HEK293 (cell line): ENCODE data around the gene ATP10D.

Experiments
- CTCF ChIA-PET: fragments of 350-600 bp; formaldehyde crosslinking; extraction: SDS; loops from one replicate; lab custom pipeline; 2021; ENCODE audit warnings: antibody characterized with exemption; lab: Yijun Ruan, JAX
- POLR2A ChIA-PET: fragments of 300-600 bp; formaldehyde crosslinking; extraction: SDS; loops from one replicate; lab custom pipeline; 2020; ENCODE audit warnings: antibody characterized with exemption, inconsistent platforms; lab: Yijun Ruan, JAX
- H3K27ac ChIP-seq: fragments of 200-500 bp; sonication (Bioruptor generic); 2 replicates; pipeline ENCODE4 v1.5.1; 2014; ENCODE audit warnings: low read depth, low read length, control low read depth, inconsistent platforms; ENCODE audit errors: extremely low read depth
- H3K36me3 ChIP-seq, 2 experiments: fragments of 200-500 bp in 1 of 2; sonication (Bioruptor generic) in 1 of 2; 1 replicate in 1 of 2; 2 replicates in 1 of 2; pipeline ENCODE4 v1.5.1; 2014 to 2017; ENCODE audit warnings: inconsistent platforms in 2 of 2, low read length in 2 of 2; ENCODE audit not compliant: control insufficient read depth in 2 of 2, insufficient read depth in 1 of 2
- H3K4me1 ChIP-seq: fragments of 200-500 bp; sonication (Bioruptor generic); 2 replicates; pipeline ENCODE4 v1.5.1; 2014; ENCODE audit warnings: mild to moderate bottlenecking, low read length, inconsistent platforms; ENCODE audit not compliant: control insufficient read depth, insufficient read depth
- H3K4me3 ChIP-seq: 2 replicates; pipeline ENCODE4 v1.5.1; 2011; ENCODE audit warnings: low read depth, mild to moderate bottlenecking, control low read depth, low read length, moderate library complexity
- H3K9me3 ChIP-seq: fragments of 200-500 bp; sonication (Bioruptor generic); 2 replicates; pipeline ENCODE4 v1.5.1; 2014; ENCODE audit warnings: low read depth, low read length, inconsistent platforms; ENCODE audit not compliant: control insufficient read depth, insufficient read depth
- KLF8 ChIP-seq: fragments of 450-650 bp; formaldehyde crosslinking; IDR thresholded peaks from 2 replicates; pipeline ENCODE4 v1.5.1; 2016; ENCODE audit warnings: missing biosample characterization, missing genetic modification characterization
- OSR2 ChIP-seq: fragments of 450-650 bp; formaldehyde crosslinking; IDR thresholded peaks from 2 replicates; pipeline ENCODE4 v1.5.1; 2016; ENCODE audit warnings: missing biosample characterization, missing genetic modification characterization
- OVOL3 ChIP-seq: fragments of 450-650 bp; formaldehyde crosslinking; IDR thresholded peaks from 2 replicates; pipeline ENCODE4 v1.5.1; 2016; ENCODE audit warnings: missing biosample characterization, missing genetic modification characterization
- REPIN1 ChIP-seq: fragments of 450-650 bp; formaldehyde crosslinking; IDR thresholded peaks from 2 replicates; pipeline ENCODE4 v1.5.1; 2017; ENCODE audit warnings: missing biosample characterization, missing genetic modification characterization, low read depth
- SETDB1 ChIP-seq: IDR thresholded peaks from one replicate; pipeline ENCODE4 v1.6.1; 2017; ENCODE audit warnings: mild to moderate bottlenecking, low read length, moderate library complexity, mixed read lengths; ENCODE audit not compliant: insufficient read length
- ZBTB20 ChIP-seq: fragments of 450-650 bp; formaldehyde crosslinking; IDR thresholded peaks from 2 replicates; pipeline ENCODE4 v1.5.1; 2016; ENCODE audit warnings: missing biosample characterization, missing genetic modification characterization
- ZFP41 ChIP-seq: fragments of 450-650 bp; formaldehyde crosslinking; IDR thresholded peaks from 2 replicates; pipeline ENCODE4 v1.5.1; 2016; ENCODE audit warnings: missing biosample characterization, missing genetic modification characterization, borderline replicate concordance
- ZNF335 ChIP-seq: fragments of 450-650 bp; formaldehyde crosslinking; conservative IDR thresholded peaks from 2 replicates; pipeline ENCODE4 v1.5.1; 2016; ENCODE audit warnings: missing biosample characterization, missing genetic modification characterization
- ZNF354C ChIP-seq: fragments of 450-650 bp; formaldehyde crosslinking; IDR thresholded peaks from 2 replicates; pipeline ENCODE4 v1.5.1; 2016; ENCODE audit warnings: missing biosample characterization, missing genetic modification characterization, low read depth, borderline replicate concordance
- ZNF366 ChIP-seq: fragments of 450-650 bp; formaldehyde crosslinking; conservative IDR thresholded peaks from 2 replicates; pipeline ENCODE4 v1.5.1; 2016; ENCODE audit warnings: missing biosample characterization, missing genetic modification characterization
- ZNF391 ChIP-seq: fragments of 450-650 bp; formaldehyde crosslinking; IDR thresholded peaks from 2 replicates; pipeline ENCODE4 v1.5.1; 2016; ENCODE audit warnings: low read depth, missing biosample characterization, missing genetic modification characterization, borderline replicate concordance
- ZNF423 ChIP-seq: fragments of 450-650 bp; formaldehyde crosslinking; IDR thresholded peaks from 2 replicates; pipeline ENCODE4 v1.5.1; 2016; ENCODE audit warnings: missing biosample characterization, missing genetic modification characterization
- ZNF548 ChIP-seq: fragments of 450-650 bp; formaldehyde crosslinking; IDR thresholded peaks from 2 replicates; pipeline ENCODE4 v1.5.1; 2016; ENCODE audit warnings: missing biosample characterization, missing genetic modification characterization
- ZNF596 ChIP-seq: fragments of 450-650 bp; IDR thresholded peaks from 2 replicates; pipeline ENCODE4 v1.5.0; 2018; ENCODE audit warnings: missing biosample characterization, mild to moderate bottlenecking, missing genetic modification characterization, moderate library complexity
- ZSCAN30 ChIP-seq: fragments of 450-650 bp; IDR thresholded peaks from 2 replicates; pipeline ENCODE4 v1.5.1; 2018; ENCODE audit warnings: missing biosample characterization, mild to moderate bottlenecking, missing genetic modification characterization, moderate library complexity
- TF ChIP-seq, protein P1 (sequence below): fragments of 450-650 bp; formaldehyde crosslinking; IDR thresholded peaks from 2 replicates; pipeline ENCODE4 v1.5.1; 2016; ENCODE audit warnings: missing biosample characterization, missing genetic modification characterization
- TF ChIP-seq, protein P2 (sequence below): fragments of 450-650 bp; IDR thresholded peaks from 2 replicates; pipeline ENCODE4 v1.5.1; 2018; ENCODE audit warnings: missing biosample characterization, missing genetic modification characterization
- TF ChIP-seq, protein P3 (sequence below): fragments of 450-650 bp; IDR thresholded peaks from 2 replicates; pipeline ENCODE4 v1.5.1; 2018; ENCODE audit warnings: missing biosample characterization, mild to moderate bottlenecking, missing genetic modification characterization
- TF ChIP-seq, protein P4 (sequence below): fragments of 450-650 bp; formaldehyde crosslinking; IDR thresholded peaks from 2 replicates; pipeline ENCODE4 v1.5.1; 2017; ENCODE audit warnings: missing biosample characterization, missing genetic modification characterization
- TF ChIP-seq, protein P5 (sequence below): fragments of 450-650 bp; formaldehyde crosslinking; optimal IDR thresholded peaks from 2 replicates; pipeline ENCODE3; 2016; ENCODE audit warnings: missing biosample characterization, mild to moderate bottlenecking, missing genetic modification characterization
- TF ChIP-seq, protein P6 (sequence below): fragments of 450-650 bp; formaldehyde crosslinking; IDR thresholded peaks from 2 replicates; pipeline ENCODE4 v1.5.1; 2016; ENCODE audit warnings: missing biosample characterization, missing genetic modification characterization

Gene ATP10D

DNA sequence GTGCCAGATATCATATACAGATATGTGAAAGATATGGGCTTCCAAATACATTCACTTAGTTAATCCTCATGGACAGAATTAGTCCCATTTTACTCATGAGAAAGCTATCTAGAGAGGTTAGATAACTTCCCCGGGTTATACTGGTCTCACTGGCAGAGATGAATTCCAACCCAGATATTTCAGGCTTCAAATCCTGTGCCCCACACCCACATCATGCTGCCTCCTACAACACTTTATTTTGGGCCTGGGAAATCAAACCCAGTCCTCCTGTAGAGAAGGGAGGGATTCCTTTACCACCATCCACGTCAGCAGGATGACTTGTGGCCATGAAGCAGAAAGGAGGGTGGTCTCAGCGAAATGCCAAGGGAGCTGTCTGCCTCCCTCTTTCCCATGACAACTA lies 113.8 kb downstream of the ATP10D start (continued):
- TF ChIP-seq OSR2 (tag by site-specific recombination): no peak

DNA sequence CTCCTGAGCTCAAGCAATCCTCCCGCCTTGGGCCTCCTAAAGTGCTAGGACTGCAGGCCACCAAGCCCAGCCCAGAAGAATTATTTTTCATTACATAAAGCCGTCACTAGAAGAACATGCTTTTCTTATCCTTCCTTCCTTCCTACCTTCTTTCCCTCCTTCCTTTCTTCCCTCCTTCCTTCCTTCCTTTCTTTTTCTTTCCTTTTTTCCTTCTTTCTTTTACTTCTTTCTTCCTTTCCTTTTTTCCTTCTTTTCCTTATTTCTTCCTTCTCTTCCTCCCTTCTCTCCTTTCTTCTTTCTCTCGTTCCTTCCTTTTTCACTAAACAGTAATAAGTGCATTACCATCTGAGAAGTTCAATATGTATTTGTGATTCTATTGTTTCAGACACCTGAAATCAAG lies 121.4 kb downstream of the ATP10D start:
- no peaks in the 10 kb centered on the region for H3K9me3 ChIP-seq
- POLR2A ChIA-PET: no interaction called here
- H3K4me3 ChIP-seq: no peak overlapping the region
- no peaks in the 10 kb centered on the region for H3K36me3 ChIP-seq
- CTCF ChIA-PET: no interaction called here
- H3K27ac ChIP-seq: no peak overlapping the region
- H3K4me1 ChIP-seq: no peaks in the 10 kb centered on the region
- peak; percentile 68; the same call in 1 of the 2 replicates for TF ChIP-seq ZNF366
- TF ChIP-seq, protein P1, sequence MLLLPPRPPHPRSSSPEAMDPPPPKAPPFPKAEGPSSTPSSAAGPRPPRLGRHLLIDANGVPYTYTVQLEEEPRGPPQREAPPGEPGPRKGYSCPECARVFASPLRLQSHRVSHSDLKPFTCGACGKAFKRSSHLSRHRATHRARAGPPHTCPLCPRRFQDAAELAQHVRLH (tag by site-specific recombination): no peak

DNA sequence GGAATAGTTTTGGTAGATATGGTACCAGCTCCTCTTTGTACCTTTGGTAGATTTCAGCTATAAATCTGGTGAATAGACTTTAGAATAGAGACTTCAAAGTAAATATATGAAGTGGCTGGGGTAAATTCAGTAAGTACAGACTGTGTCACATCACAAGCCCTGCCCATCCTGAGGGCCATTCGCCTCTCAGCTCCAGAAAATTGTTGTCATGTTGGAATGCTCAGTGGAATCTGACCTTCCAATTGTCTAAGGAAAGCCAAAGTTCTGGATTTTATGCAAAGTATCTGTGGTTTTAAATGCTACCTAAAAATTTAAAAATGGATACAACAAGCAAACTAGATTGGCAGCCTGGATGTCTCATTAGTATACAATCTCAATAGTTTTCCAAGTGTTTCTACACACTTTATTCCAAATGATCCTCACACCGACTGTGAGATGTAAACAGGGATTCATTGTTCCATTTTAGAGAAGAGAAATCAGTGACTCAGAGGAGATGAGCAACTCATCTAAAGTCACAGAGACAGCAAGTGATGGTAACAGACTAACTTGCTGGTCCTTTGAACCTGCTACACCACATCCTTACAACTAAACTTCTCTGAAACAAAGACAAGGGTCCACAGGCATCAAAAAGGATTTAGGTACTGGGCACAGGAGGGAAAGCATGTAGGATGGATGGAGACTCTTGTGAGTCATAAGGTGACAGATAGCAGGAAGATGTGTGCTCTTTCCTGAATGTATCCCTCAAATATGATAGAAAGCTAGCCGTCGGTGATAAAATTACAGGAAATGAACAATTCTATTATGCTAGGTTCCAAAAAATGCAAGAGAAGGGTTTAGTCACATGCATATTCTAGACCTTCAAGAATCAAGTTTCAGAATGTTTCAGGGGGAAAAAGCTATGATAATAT lies 127.3 kb downstream of the ATP10D start:
- CTCF ChIA-PET: no interaction called here
- TF ChIP-seq REPIN1 (no peak), ZNF548 (tag by site-specific recombination) (no peak), OVOL3 (no peak), ZNF354C (tag by site-specific recombination) (no peak), ZNF596 (no peak), ZSCAN30 (tag by site-specific recombination) (no peak), ZBTB20 (tag by site-specific recombination) (no peak), ZNF423 (tag by site-specific recombination) (no peak), ZNF391 (no peak), ZNF335 (tag by site-specific recombination) (no peak), SETDB1 (no peak), ZFP41 (tag by site-specific recombination) (no peak)
- TF ChIP-seq, protein P2, sequence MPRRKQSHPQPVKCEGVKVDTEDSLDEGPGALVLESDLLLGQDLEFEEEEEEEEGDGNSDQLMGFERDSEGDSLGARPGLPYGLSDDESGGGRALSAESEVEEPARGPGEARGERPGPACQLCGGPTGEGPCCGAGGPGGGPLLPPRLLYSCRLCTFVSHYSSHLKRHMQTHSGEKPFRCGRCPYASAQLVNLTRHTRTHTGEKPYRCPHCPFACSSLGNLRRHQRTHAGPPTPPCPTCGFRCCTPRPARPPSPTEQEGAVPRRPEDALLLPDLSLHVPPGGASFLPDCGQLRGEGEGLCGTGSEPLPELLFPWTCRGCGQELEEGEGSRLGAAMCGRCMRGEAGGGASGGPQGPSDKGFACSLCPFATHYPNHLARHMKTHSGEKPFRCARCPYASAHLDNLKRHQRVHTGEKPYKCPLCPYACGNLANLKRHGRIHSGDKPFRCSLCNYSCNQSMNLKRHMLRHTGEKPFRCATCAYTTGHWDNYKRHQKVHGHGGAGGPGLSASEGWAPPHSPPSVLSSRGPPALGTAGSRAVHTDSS (tag by site-specific recombination): no peak
- TF ChIP-seq, protein P3, sequence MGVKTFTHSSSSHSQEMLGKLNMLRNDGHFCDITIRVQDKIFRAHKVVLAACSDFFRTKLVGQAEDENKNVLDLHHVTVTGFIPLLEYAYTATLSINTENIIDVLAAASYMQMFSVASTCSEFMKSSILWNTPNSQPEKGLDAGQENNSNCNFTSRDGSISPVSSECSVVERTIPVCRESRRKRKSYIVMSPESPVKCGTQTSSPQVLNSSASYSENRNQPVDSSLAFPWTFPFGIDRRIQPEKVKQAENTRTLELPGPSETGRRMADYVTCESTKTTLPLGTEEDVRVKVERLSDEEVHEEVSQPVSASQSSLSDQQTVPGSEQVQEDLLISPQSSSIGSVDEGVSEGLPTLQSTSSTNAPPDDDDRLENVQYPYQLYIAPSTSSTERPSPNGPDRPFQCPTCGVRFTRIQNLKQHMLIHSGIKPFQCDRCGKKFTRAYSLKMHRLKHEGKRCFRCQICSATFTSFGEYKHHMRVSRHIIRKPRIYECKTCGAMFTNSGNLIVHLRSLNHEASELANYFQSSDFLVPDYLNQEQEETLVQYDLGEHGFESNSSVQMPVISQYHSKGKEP (tag by site-specific recombination): no peak
- TF ChIP-seq, all 188 proteins: peak for 0
- Histone ChIP-seq H3K4me1 (no peaks in the 10 kb centered on the region), H3K27ac (no peak overlapping the region), H3K36me3 (no peaks in the 10 kb centered on the region), H3K4me3 (no peak overlapping the region), H3K9me3 (no peaks in the 10 kb centered on the region)
- POLR2A ChIA-PET: no interaction called here

DNA sequence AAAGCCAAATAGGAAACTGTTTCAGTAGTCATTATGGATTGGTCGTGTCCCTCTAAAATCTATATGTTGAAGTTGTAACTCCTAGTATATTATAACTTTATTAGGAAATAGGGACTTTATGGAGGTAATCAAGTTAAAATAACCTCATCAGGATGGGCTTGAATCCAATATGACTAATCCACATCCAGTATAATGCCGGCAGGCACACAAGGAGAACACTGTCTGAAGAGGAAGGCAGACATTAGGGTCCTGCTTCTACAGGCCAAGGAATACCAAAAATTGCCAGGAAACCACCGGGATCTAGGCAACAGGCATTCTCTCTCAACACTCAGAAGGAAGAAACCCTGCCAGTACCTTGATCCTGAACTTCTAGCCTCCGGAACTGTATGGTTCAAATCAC lies 130.3 kb downstream of the ATP10D start:
- ChIA-PET POLR2A (no interaction called here), CTCF (no interaction called here)
- H3K4me1 ChIP-seq: no peaks in the 10 kb centered on the region
- TF ChIP-seq, protein P4, sequence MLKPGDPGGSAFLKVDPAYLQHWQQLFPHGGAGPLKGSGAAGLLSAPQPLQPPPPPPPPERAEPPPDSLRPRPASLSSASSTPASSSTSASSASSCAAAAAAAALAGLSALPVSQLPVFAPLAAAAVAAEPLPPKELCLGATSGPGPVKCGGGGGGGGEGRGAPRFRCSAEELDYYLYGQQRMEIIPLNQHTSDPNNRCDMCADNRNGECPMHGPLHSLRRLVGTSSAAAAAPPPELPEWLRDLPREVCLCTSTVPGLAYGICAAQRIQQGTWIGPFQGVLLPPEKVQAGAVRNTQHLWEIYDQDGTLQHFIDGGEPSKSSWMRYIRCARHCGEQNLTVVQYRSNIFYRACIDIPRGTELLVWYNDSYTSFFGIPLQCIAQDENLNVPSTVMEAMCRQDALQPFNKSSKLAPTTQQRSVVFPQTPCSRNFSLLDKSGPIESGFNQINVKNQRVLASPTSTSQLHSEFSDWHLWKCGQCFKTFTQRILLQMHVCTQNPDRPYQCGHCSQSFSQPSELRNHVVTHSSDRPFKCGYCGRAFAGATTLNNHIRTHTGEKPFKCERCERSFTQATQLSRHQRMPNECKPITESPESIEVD (tag by site-specific recombination): no peak
- TF ChIP-seq, protein P5, sequence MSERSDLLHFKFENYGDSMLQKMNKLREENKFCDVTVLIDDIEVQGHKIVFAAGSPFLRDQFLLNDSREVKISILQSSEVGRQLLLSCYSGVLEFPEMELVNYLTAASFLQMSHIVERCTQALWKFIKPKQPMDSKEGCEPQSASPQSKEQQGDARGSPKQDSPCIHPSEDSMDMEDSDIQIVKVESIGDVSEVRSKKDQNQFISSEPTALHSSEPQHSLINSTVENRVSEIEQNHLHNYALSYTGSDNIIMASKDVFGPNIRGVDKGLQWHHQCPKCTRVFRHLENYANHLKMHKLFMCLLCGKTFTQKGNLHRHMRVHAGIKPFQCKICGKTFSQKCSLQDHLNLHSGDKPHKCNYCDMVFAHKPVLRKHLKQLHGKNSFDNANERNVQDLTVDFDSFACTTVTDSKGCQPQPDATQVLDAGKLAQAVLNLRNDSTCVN (tag by site-specific recombination): no peak
- TF ChIP-seq, protein P6, sequence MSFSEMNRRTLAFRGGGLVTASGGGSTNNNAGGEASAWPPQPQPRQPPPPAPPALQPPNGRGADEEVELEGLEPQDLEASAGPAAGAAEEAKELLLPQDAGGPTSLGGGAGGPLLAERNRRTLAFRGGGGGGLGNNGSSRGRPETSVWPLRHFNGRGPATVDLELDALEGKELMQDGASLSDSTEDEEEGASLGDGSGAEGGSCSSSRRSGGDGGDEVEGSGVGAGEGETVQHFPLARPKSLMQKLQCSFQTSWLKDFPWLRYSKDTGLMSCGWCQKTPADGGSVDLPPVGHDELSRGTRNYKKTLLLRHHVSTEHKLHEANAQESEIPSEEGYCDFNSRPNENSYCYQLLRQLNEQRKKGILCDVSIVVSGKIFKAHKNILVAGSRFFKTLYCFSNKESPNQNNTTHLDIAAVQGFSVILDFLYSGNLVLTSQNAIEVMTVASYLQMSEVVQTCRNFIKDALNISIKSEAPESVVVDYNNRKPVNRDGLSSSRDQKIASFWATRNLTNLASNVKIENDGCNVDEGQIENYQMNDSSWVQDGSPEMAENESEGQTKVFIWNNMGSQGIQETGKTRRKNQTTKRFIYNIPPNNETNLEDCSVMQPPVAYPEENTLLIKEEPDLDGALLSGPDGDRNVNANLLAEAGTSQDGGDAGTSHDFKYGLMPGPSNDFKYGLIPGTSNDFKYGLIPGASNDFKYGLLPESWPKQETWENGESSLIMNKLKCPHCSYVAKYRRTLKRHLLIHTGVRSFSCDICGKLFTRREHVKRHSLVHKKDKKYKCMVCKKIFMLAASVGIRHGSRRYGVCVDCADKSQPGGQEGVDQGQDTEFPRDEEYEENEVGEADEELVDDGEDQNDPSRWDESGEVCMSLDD (tag by site-specific recombination): no peak
- TF ChIP-seq KLF8: no peak

More for the DNA sequence above, 130.3 kb downstream of the ATP10D start:
- no peaks in the 10 kb centered on the region for H3K9me3 ChIP-seq
- no peak overlapping the region for H3K27ac ChIP-seq
- H3K4me3 ChIP-seq: no peak overlapping the region
- no peaks in the 10 kb centered on the region for H3K36me3 ChIP-seq
